Stimulated activated CD8-positive, alpha-beta memory T cell treated with anti-CD3 and anti-CD28 coated beads, Interleukin-7, amount 100 ng/mL, for 1 hour (primary cell): ENCODE measurements around the gene STX8.

Source experiments
- DNase-seq, 2 donors: peaks; one replicate each; pipeline ENCODE4 v3.0.0-alpha.2; 2020; ENCODE audit warnings: low read depth in 2 of 2

The STX8 gene

DNA sequence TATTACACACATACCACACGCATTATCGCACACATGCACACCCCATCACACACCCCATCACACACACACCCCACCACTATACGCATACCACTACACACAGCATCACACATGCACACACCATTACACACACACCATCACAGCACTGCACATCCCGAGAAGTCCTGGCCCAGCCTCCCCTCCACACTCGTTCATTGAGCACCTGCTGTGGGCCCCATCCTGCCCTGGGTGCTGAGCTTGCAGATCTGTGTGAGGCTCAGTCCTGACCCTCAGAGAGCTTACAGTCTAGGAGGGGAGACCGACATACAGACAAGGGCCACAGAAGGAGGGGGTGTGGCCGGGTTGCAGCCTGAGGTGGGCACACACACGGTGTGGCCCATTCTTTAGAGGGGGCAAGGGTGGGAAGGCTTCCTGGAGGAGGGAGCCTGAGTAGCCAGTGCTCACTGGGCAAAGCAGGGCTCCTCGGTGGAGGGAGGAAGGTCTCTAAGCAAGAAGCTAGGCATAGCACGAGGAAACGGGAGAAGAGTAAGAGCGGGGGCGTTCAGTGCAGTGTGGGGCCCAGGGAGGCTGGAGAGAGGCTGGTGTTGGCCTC, 347.7 kb downstream of the STX8 start:
- no peak for DNase-seq

GRCh38 chr17:9226794-9227135, 348.9 kb downstream of the STX8 start:
- no peak for DNase-seq

DNA sequence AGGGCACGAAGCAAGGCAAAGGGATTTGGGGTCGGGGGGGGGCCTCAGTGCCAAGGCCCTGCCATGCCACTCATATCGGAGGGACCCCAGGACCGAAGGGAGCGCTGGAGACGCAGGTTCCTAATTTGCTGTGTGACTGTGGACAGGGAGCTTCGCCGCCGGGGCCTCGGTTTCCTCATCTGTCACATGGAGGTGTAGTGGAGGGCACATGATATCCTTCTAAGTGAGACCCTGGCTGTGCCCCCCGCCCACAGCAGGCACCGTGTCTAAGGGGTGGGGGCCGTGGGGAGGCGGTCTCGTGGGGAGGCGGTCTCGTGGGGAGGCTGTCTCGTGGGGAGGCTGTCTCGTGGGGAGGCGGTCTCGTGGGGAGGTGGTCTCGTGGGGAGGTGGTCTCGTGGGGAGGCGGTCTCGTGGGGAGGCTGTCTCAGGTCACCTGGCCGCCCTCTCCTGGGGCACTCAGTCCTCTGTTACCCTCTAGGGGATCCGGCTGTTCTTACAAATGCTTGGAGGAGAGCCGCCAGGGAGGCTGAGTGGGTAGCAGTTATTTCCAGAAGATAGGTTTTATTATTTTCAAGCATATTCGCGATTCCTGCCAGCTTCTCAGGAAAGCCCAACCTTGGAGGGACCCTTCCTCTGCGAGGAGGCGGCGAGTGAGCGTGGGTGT, 349.4 kb downstream of the STX8 start:
- no peak for DNase-seq

DNA sequence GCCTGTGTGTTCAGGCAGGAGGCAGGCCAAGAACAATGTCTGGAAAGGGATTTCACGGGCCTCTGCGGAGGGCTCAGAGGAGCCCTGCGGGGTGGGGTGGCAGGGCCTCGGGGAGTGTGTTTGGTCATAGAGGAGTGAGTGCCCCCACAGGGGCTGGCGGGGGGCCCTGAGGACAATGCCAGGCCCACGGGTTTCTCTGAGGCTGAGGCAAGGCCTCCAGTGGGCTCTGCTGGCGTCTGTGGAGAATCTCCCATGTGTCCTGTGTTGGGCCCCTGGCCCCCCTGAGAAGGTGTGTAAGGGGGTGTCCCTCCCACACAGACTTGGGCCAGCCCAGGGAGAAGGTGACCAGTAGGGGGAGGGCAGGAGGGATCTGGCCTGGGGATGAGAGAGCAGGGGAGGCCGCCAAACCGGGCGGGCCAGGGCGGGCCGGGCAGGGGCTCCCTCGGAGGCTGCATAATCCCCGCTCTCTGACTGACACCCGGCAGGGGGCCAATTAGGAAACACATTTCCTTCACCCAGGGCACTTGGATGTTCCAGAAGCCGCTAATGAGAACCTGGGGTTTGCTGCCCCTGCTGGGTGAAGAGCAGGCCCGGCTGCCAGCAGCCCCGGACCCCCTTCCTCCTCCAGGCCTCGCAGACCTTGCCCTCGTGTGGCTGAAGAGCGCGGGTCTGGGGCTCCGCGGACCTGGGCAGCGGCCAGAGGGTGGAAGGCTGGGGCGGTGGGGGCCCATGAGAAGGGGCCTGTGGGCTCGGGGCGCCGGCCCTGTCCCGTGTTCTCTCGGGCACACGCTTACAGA, 350.1 kb downstream of the STX8 start:
- DNase-seq: no peak

DNA sequence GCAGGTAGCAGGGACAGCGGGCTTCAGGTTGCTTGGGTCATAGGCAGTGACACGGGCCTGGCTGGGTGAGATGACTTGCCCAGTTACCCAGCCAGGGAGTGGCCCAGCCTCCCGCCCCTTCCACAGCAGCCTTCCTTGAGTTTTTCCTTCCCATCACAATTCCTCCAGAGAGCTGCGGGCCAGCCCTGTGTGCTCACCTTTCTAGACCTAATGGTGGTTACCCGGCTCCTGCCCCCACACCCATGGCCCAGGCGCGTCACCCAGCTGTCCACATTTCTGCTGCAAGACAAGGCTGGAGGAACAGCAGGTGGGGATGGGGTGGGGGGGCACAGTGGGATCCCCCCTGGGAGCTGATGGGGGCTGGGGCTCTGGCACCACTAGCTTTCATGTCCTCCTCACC, 351.1 kb downstream of the STX8 start:
- no peak for DNase-seq

DNA sequence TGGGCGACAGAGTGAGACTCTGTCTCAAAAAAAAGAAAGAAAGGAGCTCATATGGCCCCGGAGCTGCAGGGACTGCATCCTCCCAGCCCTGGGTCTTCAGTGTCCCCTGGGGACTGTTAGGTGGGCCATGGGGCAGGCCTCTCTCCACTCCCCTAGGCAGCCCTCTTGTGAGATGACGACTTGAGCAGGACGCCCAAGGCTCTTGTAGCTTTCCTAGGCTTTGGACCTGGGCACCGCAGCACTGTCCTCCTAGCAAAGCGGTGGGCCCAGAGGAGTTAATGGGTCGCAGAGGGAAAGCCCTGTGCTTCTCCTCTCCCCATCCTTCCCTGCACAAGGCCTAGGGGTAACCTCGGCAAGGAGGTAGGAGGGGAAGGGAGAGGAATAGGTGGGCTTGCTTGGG, 352.1 kb downstream of the STX8 start:
- DNase-seq: no peak

DNA sequence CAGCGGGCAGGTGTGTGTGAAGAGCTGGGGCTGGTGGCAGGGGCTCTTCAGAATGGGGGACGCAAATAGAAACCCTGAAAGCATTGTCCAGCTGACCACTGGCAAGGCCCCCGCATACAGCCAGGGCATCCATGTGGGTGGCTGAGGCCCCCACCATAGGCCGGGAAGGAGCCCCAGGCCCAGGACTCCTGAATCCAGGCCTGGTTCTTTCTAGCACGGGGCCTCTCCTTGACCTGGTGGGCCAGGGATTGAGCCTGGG, 353.8 kb downstream of the STX8 start:
- no peak for DNase-seq

GRCh38 chr17:9221147-9221921, 354.3 kb downstream of the STX8 start:
- no peak for DNase-seq

DNA sequence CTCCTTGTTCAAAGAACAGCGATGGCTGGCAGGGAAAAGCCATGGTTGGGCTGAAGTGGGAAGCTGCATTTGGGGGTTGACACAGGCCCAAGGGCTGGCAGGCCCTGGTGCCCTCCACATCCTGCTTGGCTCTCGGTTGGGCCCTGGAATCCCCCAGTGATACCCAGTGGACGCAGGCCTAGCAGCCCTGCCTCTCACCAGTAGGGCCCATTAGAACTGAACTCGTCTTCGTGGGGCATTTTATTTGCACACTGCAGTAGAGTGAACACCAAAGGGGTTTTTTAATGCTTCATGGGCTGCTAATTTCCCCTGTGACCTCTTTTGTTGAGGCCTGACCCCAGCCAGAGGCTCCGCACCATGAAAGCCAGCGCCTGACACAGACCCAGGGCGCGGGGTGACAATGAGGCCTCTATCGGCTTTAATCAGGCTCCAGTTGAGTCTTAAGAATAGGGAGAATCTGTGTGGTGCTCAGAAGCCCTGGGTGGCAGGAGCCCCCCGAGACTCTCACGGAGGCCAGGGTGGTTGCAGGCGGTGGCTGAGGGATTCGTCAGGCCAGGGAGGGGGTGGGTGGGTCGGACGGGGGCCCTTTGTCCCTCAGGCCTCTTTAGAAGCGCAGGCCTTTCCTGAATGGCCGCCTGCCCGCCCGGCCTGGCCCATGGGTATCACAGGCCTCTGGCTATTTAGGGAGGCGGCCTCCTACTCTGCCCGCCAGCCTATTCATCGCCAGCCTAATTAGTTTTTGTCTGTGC, 355.0 kb downstream of the STX8 start:
- DNase-seq: no peak

GRCh38 chr17:9219631-9220397, 355.8 kb downstream of the STX8 start:
- DNase-seq: no peak

DNA sequence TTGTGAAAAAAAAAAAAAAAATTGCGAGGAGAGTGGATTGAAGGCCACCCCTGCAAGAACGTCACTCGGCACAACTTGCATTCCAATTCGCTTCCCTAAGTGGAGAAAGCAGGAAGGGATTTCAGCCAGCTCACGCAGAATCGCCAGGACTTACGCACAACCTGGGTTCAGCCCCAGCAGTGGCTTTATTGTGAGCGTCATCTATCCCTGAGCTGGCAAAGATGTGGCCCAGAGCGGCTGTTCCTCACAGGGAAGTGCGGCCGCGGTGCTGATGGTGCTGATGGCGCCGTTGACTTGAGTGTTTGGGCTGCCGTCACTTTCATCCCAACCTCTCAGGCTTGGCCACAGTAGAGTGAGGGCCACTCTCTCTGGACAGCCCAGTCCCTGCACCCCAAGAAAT, 356.7 kb downstream of the STX8 start:
- DNase-seq: no peak

GRCh38 chr17:9218064-9218635, 357.5 kb downstream of the STX8 start:
- DNase-seq: no peak

DNA sequence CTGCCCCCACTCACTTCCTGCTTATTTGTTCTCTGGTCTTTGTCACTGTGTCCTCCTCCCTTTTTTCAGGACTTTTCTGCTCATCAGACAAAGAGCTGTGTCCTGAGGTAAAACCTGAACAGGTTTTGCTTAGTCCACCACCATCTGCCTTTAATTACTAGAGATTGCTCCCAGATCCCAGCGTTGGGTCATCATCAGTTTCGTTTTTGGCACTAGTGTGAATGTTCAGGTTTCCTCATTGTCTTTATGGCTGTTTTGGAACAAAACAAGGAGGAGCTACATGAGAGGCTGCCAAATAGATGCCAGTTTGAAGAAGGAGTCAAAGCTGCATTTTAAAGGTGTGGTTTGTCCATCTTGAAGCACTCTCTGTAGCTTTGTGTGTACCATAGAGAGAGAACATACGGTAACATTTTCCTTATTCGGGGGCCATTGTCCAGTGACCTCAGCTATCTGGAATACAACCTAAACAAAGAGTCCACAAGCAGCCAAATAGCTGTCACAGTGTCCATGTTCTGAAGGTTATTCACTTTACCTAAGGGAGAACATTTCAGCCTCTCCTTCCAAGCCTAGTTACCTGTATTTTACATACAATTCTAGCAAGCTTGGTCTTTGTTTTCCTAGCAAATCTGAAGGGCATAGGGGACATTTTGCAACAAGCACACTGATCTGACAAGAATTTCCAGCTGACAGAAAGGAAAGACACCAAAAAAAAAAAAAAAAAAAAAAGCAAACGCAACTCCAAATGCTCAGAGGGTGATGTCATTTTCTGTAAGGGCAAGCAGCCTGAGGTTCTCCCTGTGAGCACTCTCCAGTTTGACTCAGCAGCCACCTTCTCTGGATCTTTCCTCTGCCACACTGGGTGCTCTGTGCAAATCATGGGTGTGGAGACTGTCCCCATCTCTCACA, 358.2 kb downstream of the STX8 start:
- DNase-seq: no peak

- no peak for DNase-seq
Observed at GRCh38 chr17:9215465-9215864, 360.2 kb downstream of the STX8 start.

DNA sequence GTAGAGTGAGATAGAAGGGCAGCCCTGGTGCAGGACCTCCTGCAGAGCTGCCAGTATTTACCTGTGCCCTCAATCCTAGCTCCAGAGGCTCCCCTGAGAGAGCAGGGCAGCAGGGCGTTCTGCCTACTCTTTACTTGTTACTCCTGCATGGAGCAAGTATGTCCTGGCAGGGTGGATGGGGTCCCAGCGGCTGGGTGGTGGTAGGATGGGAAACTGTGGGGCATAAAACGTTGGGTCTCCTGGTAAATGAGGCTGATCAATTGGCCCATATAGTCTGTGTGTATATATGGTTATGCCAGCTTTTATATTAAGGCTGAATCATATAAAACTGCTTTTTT, 362.3 kb downstream of the STX8 start:
- DNase-seq: no peak

DNA sequence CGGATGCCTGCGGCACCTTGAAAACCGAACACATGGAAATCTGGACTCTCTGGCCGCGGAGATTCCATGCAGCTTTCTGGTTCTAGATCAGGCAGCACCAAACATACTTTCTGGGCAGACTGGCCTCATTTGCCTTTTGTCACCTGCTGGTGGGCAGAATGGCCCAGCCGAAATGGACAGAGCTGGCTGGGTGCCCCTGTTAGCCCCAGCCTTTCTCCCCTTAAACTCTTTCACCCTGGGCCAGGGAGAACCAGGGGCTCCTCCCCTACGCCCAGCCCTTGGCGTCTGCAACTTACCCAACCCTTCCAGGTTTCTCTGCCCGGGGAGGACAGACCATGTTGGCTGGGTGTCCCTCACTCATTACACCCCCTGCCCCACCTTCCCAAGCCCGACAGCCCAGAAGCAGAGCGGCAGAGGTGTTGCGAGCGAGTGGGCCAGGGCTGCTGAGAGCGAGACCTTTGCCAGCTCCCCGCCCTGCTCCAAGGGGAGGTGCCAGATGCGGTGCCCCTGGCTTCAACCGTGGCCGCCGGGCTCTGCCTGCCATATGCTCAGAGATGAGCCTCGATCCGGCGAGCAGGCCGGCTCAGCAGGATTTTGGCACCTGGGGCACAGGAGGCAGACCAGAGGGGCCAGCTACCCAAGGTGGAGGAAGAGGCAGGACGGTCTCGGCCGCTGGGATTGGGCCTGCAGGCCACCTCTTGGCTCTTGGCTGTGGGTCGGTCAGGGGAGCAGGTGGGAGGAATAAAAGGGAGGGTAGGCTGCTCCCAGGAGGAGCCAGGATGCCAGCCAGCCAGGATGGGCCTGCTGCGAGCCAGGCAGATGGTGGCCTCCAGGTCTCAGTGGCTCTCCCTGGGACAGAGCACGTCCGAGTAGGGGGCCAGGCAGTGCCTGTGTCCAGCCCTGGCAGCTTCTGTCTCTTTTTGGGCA, 363.0 kb downstream of the STX8 start:
- DNase-seq: no peak

- no peak for DNase-seq
Observed at GRCh38 chr17:9211133-9211765, 364.4 kb downstream of the STX8 start.

GRCh38 chr17:9209781-9210370, 365.7 kb downstream of the STX8 start:
- DNase-seq: no peak
